ENCODE results near the gene SYTL4. TPM values are rescaled to one million over a fixed set of nuclear protein-coding genes. Genes with fewer than 3 reads are reported as not detected.
"Not testable (repeated sequence)": the region's sequence is repeated elsewhere in the genome, so short reads cannot be mapped to it uniquely, and the experiment has no call there.

The SYTL4 gene
- total RNA-seq, 2 experiments from 2014 or later, result not detected

DNA sequence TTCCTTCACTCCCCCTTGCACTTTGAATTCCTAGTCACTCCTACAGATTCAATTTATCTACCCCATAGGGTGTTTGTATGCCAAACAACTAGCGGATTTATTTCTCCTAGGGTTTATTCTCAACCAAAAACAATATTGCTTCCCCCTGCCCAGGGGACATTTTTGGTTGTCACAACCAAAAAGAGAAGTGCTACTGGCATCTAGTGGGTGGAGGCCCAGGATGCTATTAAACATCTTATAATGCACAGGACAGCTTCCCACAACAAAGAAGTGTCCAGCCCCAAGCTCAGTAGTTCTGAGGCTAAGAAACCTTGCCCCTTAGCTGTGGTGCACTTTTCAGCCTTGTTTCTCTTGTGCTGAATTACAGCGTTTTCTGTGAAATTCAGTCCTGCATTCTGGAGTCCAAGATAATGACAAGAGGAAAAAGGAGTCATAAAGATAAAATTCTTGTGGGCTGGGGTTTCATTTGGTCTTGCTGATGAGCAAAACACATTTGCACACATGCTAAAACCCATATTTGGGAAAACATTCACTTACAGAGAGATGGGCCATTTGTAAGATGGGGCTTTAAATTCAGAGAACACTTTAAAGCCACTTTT, 11.2 kb upstream of the SYTL4 start:
- no TSS peak for BruUV-seq (replicated peaks)
- Histone ChIP-seq H3K36me3 (ENCODE audit: insufficient read depth, low read length) (no peaks in the 10 kb centered on the region), H3K9me3 (ENCODE audit: low read length) (no peaks in the 10 kb centered on the region), H3K4me2 (ENCODE audit: low read length) (no peak overlapping the region), H3K4me1 (ENCODE audit: insufficient read depth, low read length, poor library complexity, severe bottlenecking) (no peaks in the 10 kb centered on the region), H2AFZ (ENCODE audit: low read length) (no peak overlapping the region), H3K4me3 (ENCODE audit: low read depth, low read length, poor library complexity, severe bottlenecking) (no peak overlapping the region), H4K20me1 (ENCODE audit: insufficient read depth, low read length) (no peaks in the 10 kb centered on the region), H3K27ac (ENCODE audit: low read depth, low read length, poor library complexity, severe bottlenecking) (no peak overlapping the region), H3K9me2 (ENCODE audit: insufficient read depth, low read length) (no peaks in the 10 kb centered on the region), H3K79me2 (ENCODE audit: insufficient read depth, low read depth, low read length) (no peaks in the 10 kb centered on the region)
- TF ChIP-seq, protein P1, sequence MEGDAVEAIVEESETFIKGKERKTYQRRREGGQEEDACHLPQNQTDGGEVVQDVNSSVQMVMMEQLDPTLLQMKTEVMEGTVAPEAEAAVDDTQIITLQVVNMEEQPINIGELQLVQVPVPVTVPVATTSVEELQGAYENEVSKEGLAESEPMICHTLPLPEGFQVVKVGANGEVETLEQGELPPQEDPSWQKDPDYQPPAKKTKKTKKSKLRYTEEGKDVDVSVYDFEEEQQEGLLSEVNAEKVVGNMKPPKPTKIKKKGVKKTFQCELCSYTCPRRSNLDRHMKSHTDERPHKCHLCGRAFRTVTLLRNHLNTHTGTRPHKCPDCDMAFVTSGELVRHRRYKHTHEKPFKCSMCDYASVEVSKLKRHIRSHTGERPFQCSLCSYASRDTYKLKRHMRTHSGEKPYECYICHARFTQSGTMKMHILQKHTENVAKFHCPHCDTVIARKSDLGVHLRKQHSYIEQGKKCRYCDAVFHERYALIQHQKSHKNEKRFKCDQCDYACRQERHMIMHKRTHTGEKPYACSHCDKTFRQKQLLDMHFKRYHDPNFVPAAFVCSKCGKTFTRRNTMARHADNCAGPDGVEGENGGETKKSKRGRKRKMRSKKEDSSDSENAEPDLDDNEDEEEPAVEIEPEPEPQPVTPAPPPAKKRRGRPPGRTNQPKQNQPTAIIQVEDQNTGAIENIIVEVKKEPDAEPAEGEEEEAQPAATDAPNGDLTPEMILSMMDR (conservative IDR thresholded peaks at IDR 0.05; ENCODE audit: low read length), result no peak
- TF ChIP-seq EZH2phosphoT487 (IDR thresholded peaks at IDR 0.05; ENCODE audit: borderline replicate concordance, low read depth, low read length), result no peak
- CTCF ChIA-PET (ENCODE audit: unreplicated experiment), result no interaction called here
- intact Hi-C loops (cut with micrococcal nuclease; ENCODE audit: unreplicated experiment), result no loop called here
- no peak for DNase-seq (ENCODE audit: low spot score)
- POLR2A ChIA-PET, result no interaction called here

DNA sequence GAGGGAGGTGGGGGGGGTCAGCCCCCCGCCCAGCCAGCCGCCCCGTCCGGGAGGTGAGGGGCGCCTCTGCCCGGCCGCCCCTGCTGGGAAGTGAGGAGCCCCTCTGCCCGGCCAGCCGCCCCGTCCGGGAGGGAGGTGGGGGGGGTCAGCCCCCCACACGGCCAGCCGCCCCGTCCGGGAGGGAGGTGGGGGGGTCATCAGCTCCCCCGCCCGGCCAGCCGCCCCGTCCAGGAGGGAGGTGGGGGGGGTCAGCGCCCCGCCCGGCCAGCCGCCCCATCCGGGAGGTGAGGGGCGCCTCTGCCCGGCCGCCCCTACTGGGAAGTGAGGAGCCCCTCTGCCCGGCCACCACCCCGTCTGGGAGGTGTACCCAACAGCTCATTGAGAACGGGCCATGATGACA, 7.9 kb downstream of the SYTL4 start:
- H3K79me2 ChIP-seq (ENCODE audit: insufficient read depth, low read depth, low read length); BruUV-seq (replicated peaks); H3K9me2 ChIP-seq (ENCODE audit: insufficient read depth, low read length); POLR2A ChIA-PET; DNase-seq (ENCODE audit: low spot score); H3K4me2 ChIP-seq (ENCODE audit: low read length); CTCF ChIA-PET (ENCODE audit: unreplicated experiment); H3K27ac ChIP-seq (ENCODE audit: low read depth, low read length, poor library complexity, severe bottlenecking); H2AFZ ChIP-seq (ENCODE audit: low read length); H3K4me3 ChIP-seq (ENCODE audit: low read depth, low read length, poor library complexity, severe bottlenecking); H3K4me1 ChIP-seq (ENCODE audit: insufficient read depth, low read length, poor library complexity, severe bottlenecking); intact Hi-C loops (cut with micrococcal nuclease; ENCODE audit: unreplicated experiment); H3K36me3 ChIP-seq (ENCODE audit: insufficient read depth, low read length); H3K9me3 ChIP-seq (ENCODE audit: low read length); H4K20me1 ChIP-seq (ENCODE audit: insufficient read depth, low read length): not testable (repeated sequence)

DNA sequence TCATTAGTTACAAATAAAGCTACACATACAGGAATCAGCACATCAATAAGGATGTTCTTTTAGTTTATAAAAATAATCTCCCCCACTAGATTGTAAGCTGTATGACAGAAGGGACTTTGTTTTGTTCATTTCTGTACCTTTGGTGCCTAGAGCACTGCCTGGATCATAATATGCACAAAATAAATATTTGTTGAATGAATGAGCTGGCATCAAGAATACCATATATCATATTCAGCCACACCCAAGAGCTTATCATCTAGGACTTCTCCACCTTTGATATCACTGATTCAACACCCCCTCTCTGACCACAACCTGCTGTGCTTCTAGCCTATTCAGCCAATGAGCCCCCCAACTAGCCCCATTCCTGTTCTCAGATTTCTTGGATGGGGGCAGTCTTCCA, 10.6 kb downstream of the SYTL4 start:
- POLR2A ChIA-PET, result no interaction called here
- no peaks in the 10 kb centered on the region for H3K4me1 ChIP-seq (ENCODE audit: insufficient read depth, low read length, poor library complexity, severe bottlenecking)
- TF ChIP-seq, protein P1 (conservative IDR thresholded peaks at IDR 0.05; ENCODE audit: low read length), result no peak
- no peak for TF ChIP-seq EZH2phosphoT487 (IDR thresholded peaks at IDR 0.05; ENCODE audit: borderline replicate concordance, low read depth, low read length)
- no peaks in the 10 kb centered on the region for H3K9me2 ChIP-seq (ENCODE audit: insufficient read depth, low read length)
- CTCF ChIA-PET (ENCODE audit: unreplicated experiment), result no interaction called here
- no peak overlapping the region for H2AFZ ChIP-seq (ENCODE audit: low read length)
- H3K36me3 ChIP-seq (ENCODE audit: insufficient read depth, low read length), result no peaks in the 10 kb centered on the region
- H4K20me1 ChIP-seq (ENCODE audit: insufficient read depth, low read length), result no peaks in the 10 kb centered on the region
- no peaks in the 10 kb centered on the region for H3K9me3 ChIP-seq (ENCODE audit: low read length)
- intact Hi-C loops (cut with micrococcal nuclease; ENCODE audit: unreplicated experiment), result no loop called here
- no peak overlapping the region for H3K4me2 ChIP-seq (ENCODE audit: low read length)
- no TSS peak for BruUV-seq (replicated peaks)
- no peak for DNase-seq (ENCODE audit: low spot score)
- no peaks in the 10 kb centered on the region for H3K79me2 ChIP-seq (ENCODE audit: insufficient read depth, low read depth, low read length)
- H3K4me3 ChIP-seq (ENCODE audit: low read depth, low read length, poor library complexity, severe bottlenecking), result no peak overlapping the region
- H3K27ac ChIP-seq (ENCODE audit: low read depth, low read length, poor library complexity, severe bottlenecking), result no peak overlapping the region

All from OCI-LY7 (cell line).